D721Med (cell line): Measurements from ENCODE around the gene F11R.
"Not testable (repeated sequence)": the region's sequence is repeated elsewhere in the genome, so short reads cannot be mapped to it uniquely, and the experiment has no call there.

Experiments used
- DNase-seq: peaks from one replicate; pipeline ENCODE4 v3.0.0; 2011; ENCODE audit warnings: low spot score; ENCODE audit not compliant: insufficient read length
- FAIRE-seq: peaks from 2 replicates; lab custom pipeline; 2011; peaks lifted over from hg19 to GRCh38; lab: Jason Lieb, UNC
- TF ChIP-seq, protein P1 (sequence below): IDR thresholded peaks from 2 replicates; pipeline ENCODE4 v1.5.1; 2012; ENCODE audit warnings: mild to moderate bottlenecking, control low read depth; ENCODE audit not compliant: insufficient read depth; ENCODE audit errors: missing control alignments

F11R gene

DNA sequence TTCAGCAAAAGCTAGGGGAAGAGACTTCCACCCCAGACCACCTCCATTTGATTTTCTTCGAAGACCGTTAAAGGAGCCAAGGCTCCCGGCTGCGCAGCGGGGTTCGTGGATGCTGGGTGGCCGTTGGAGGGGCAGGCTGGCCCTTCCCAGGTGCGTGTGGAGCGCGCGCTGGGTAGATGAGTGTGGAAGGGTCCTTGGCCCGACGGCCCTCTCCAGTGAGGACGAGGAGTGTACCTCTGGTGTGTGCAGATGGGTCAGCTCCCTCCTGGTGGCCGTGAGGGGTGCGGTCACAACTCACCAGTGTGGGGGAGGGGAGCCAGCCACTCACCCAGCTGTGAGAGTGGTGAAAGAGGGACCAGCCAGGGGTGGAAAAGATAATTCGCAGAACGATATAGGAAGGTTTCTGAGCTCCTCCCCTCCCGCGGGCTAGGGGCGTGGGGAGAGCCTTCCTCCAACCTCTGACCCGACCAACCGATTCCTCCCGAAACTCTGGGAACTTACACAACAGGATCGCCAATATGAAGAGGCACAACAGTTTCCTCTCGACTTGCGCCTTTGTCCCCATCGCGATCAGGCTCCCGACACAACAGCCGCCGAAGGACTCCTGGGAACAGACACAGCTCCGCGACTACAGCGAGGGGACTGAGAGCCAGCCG is at the start of gene F11R:
Gene F11R (minus strand): TSS at position 644 of the 656 bp plus-strand sequence. CDS start 79 bp downstream, at position 565.
- FAIRE-seq (no peak), DNase-seq (peak; percentile 35)
- TF ChIP-seq, protein P1, sequence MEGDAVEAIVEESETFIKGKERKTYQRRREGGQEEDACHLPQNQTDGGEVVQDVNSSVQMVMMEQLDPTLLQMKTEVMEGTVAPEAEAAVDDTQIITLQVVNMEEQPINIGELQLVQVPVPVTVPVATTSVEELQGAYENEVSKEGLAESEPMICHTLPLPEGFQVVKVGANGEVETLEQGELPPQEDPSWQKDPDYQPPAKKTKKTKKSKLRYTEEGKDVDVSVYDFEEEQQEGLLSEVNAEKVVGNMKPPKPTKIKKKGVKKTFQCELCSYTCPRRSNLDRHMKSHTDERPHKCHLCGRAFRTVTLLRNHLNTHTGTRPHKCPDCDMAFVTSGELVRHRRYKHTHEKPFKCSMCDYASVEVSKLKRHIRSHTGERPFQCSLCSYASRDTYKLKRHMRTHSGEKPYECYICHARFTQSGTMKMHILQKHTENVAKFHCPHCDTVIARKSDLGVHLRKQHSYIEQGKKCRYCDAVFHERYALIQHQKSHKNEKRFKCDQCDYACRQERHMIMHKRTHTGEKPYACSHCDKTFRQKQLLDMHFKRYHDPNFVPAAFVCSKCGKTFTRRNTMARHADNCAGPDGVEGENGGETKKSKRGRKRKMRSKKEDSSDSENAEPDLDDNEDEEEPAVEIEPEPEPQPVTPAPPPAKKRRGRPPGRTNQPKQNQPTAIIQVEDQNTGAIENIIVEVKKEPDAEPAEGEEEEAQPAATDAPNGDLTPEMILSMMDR = no peak

DNA sequence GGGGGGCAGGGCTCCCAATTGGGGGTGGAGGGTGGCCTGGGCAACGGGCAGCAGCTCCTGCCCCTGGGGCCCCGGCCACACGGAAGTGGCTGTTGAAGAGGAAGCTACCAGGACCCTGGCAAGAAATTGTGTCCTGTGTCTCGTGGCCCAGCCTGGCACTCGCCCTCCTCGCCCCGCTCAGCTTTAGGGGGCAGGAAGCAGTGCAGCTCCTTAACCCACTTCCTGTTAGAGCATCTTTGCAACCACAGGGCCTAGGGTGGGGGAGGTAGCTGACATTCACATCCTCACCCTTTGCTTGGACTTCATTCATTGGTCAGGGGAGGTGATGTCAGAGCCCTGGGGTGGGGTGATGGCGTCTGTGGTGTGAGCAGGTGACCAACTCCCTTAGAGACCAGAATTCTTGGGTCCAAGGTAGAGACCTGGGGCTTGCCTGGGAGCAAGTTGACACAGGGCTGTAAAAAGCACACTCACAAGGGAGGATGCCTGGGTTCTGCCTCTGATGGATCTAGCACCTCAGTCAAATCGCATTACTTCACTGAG is 48.8 kb upstream of the F11R start, which contains the start of gene ARHGAP30:
Gene ARHGAP30 (minus strand): TSS at position 161 of the 540 bp plus-strand sequence. CDS start 267 bp downstream, outside the sequence.
- TF ChIP-seq, protein P1 = no peak
- FAIRE-seq = no peak
- no peak for DNase-seq

DNA sequence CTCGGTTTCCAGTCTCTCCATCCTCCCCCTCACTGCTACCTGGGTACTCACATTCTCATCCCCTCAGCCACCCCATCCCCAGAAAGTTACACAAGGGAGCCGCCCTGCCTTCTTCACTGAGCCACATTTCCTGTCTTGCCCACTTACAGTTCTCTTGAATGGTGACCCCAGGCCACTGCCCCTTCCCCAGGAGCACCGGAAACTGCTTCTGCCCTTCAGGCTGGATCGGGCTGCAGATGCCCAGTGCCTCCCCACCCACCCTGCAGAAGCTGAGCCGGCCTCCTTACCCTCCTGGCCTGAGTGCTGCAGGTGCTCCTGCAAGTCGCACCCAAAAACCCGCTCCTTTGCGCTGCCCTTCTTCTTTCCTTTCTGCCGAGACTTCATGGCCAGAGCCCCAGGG is 48.3 kb upstream of the F11R start:
- DNase-seq = no peak
- TF ChIP-seq, protein P1 = no peak
- no peak for FAIRE-seq

DNA sequence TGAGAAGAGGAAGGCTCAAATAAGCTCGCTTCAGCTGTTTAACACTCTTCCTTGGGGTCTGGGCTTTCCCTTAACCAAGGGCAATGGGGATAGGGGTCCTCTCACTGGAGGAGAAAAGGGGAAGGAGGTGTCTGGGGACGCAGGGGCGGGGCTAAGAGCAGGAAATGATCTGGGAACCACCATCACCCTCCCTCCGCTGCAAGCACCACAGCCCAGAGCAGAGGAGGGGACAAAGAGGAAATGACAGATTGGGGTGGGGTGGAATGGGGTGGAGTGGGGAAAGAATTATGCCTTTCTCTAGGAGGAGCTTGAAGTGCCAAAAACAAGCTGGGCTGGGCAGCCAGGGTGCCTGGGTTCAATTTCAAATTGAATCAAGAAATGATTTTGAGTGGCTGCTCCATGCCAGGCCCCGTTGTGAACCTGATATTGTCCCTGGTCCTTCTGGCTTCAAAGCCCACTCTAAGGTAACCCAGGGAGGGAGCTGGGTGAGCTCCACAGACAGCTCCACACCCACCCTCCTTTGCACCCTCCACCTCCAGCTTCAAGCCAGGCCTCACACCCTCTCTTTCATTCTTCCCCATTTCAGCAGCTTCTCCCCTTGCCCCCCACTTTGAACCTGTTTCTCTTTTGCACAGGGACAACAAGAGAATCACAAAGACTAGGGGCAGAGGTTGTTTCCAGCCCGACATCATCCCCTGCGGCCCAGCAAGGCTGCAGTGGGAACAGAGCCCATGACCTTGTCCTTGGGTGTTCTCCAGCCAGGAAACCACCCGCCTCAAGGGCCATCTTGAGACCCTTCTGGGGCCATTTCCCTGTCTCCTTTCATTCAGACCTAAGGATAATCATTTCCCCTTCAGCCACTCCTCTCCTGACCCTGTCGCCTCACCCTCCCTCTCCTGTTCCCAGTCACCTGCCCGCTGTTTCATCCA is 47.6 kb upstream of the F11R start:
- TF ChIP-seq, protein P1 = no peak
- FAIRE-seq = no peak
- DNase-seq = no peak

DNA sequence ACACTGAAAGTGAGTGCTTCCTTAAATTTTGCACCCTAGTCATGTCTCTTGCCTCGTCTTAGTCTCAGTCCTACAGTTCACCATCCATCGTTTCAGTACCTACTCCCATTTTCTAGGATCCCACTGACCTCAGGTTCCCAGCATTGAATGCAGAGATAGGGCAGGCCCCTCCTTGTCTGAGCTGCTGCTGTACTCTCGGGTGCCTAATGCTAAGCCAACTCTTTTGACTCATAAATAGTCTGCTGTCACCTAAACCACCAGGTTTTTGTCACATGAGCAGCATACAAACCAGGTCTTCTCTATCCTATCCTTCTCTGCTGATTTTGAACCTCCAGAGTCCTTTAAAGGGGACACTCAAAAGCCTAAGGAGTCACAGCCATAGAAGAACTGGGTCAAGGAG is 45.7 kb upstream of the F11R start:
- TF ChIP-seq, protein P1 = no peak
- DNase-seq = no peak
- no peak for FAIRE-seq

DNA sequence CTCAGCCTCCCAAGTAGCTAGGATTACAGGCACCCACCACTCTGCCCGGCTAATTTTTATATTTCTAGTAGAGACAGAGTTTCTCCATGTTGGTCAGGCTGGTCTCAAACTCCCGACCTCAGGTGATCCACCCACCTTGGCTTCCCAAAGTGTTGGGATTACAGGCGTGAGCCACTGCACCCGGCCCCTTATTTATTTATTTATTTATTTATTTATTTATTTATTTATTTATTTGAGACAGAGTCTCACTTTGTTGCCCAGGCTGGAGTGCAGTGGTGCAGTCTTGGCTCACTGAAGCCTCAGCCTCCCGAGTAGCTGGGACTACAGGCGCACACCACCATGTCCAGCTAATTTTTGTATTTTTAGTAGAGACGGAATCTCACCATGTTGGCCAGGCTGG is 44.7 kb upstream of the F11R start:
- DNase-seq, FAIRE-seq: not testable (repeated sequence)

DNA sequence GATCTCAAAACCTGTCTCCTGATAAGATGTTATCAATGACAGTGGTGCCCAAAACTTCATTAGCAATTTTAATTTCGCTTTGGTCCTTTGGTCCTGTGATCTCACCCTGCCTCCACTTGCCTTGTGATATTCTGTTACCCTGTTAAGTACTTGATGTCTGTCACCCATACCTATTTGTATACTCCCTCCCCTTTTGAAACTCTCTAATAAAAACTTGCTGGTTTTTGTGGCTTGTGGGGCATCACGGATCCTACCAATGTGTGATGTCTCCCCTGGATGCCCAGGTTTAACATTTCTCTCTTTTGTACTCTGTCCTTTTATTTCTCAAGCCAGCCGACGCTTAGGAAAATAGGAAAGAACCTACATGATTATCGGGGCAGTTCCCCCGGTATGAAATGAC is 43.0 kb upstream of the F11R start:
- not testable (repeated sequence) for FAIRE-seq, DNase-seq
